ENCODE data around the gene RANBP2. TPM values are rescaled to one million over a fixed set of nuclear protein-coding genes. Genes with fewer than 3 reads are reported as not detected.

RANBP2 gene
- total RNA-seq, 1 donor: 92.0 TPM

GRCh38 chr2:108820482-108820881, 101.2 kb downstream of the RANBP2 start:
- no peak for DNase-seq (ENCODE audit: low read depth)
- TF ChIP-seq CTCF (IDR thresholded peaks at IDR 0.05; ENCODE audit: insufficient read depth, low read depth, low read length): no peak
- no peak overlapping the region for H3K4me3 ChIP-seq (ENCODE audit: low read depth, low read length)

GRCh38 chr2:108823286-108823685, 104.0 kb downstream of the RANBP2 start:
- DNase-seq (ENCODE audit: low read depth): no peak
- no peak for TF ChIP-seq CTCF (IDR thresholded peaks at IDR 0.05; ENCODE audit: insufficient read depth, low read depth, low read length)
- no peak overlapping the region for H3K4me3 ChIP-seq (ENCODE audit: low read depth, low read length)

- no peak for DNase-seq (ENCODE audit: low read depth)
- no peak for TF ChIP-seq CTCF (IDR thresholded peaks at IDR 0.05; ENCODE audit: insufficient read depth, low read depth, low read length)
- no peak overlapping the region for H3K4me3 ChIP-seq (ENCODE audit: low read depth, low read length)
Measured at GRCh38 chr2:108824316-108825070, 105.2 kb downstream of the RANBP2 start.

GRCh38 chr2:108825254-108825653, 106.0 kb downstream of the RANBP2 start:
- TF ChIP-seq CTCF (IDR thresholded peaks at IDR 0.05; ENCODE audit: insufficient read depth, low read depth, low read length): no peak
- DNase-seq (ENCODE audit: low read depth): peak; percentile 83
- H3K4me3 ChIP-seq (ENCODE audit: low read depth, low read length): no peak overlapping the region

- no peak overlapping the region for H3K4me3 ChIP-seq (ENCODE audit: low read depth, low read length)
- TF ChIP-seq CTCF (IDR thresholded peaks at IDR 0.05; ENCODE audit: insufficient read depth, low read depth, low read length): no peak
- DNase-seq (ENCODE audit: low read depth): peak; percentile 6
Measured at GRCh38 chr2:108825736-108826135, 106.5 kb downstream of the RANBP2 start.

- no peak for TF ChIP-seq CTCF (IDR thresholded peaks at IDR 0.05; ENCODE audit: insufficient read depth, low read depth, low read length)
- no peak for DNase-seq (ENCODE audit: low read depth)
- no peak overlapping the region for H3K4me3 ChIP-seq (ENCODE audit: low read depth, low read length)
Measured at GRCh38 chr2:108829578-108830310, 110.5 kb downstream of the RANBP2 start.
